ENCODE results near the gene PRRG4.
"Not testable (repeated sequence)": the region's sequence is repeated elsewhere in the genome, so short reads cannot be mapped to it uniquely, and the experiment has no call there.

Gene PRRG4

GRCh38 chr11:32885556-32885955, 55.8 kb downstream of the PRRG4 start:
- DNase-seq (ENCODE audit: low spot score): no peak

GRCh38 chr11:32886180-32886579, 56.5 kb downstream of the PRRG4 start:
- DNase-seq (ENCODE audit: low spot score): no peak

- DNase-seq (ENCODE audit: low spot score): not testable (repeated sequence)
Observed at GRCh38 chr11:32887707-32888383, 58.1 kb downstream of the PRRG4 start.

- DNase-seq (ENCODE audit: low spot score): not testable (repeated sequence)
Observed at GRCh38 chr11:32888384-32888710, 58.6 kb downstream of the PRRG4 start.

GRCh38 chr11:32888805-32889204, 59.1 kb downstream of the PRRG4 start:
- DNase-seq (ENCODE audit: low spot score): no peak

GRCh38 chr11:32890843-32891656, 61.3 kb downstream of the PRRG4 start:
- no peak for DNase-seq (ENCODE audit: low spot score)

- peak; percentile 39 for DNase-seq (ENCODE audit: low spot score)
Observed at GRCh38 chr11:32891657-32892354, 62.1 kb downstream of the PRRG4 start.

GRCh38 chr11:32892355-32893092, 62.8 kb downstream of the PRRG4 start, which contains the start of gene QSER1:
TSS of gene QSER1 (plus strand) at chr11:32892811. CDS start at chr11:32893126, 315 bp downstream.
- peak; percentile 68 for DNase-seq (ENCODE audit: low spot score)

- no peak for DNase-seq (ENCODE audit: low spot score)
Observed at GRCh38 chr11:32893093-32893342, 63.3 kb downstream of the PRRG4 start.

GRCh38 chr11:32893343-32894148, 63.8 kb downstream of the PRRG4 start:
- peak; percentile 49 for DNase-seq (ENCODE audit: low spot score)

GRCh38 chr11:32894149-32894827, 64.6 kb downstream of the PRRG4 start:
- DNase-seq (ENCODE audit: low spot score): peak; percentile 96

- no peak for DNase-seq (ENCODE audit: low spot score)
Observed at GRCh38 chr11:32894921-32895320, 65.2 kb downstream of the PRRG4 start.

GRCh38 chr11:32895471-32895870, 65.7 kb downstream of the PRRG4 start:
- no peak for DNase-seq (ENCODE audit: low spot score)

- no peak for DNase-seq (ENCODE audit: low spot score)
Observed at GRCh38 chr11:32897103-32897502, 67.4 kb downstream of the PRRG4 start.

- no peak for DNase-seq (ENCODE audit: low spot score)
Observed at GRCh38 chr11:32899438-32899837, 69.7 kb downstream of the PRRG4 start.

- no peak for DNase-seq (ENCODE audit: low spot score)
Observed at GRCh38 chr11:32902089-32902665, 72.5 kb downstream of the PRRG4 start.

GRCh38 chr11:32905028-32905667, 75.4 kb downstream of the PRRG4 start:
- DNase-seq (ENCODE audit: low spot score): no peak

All from RKO (cell line).